ENCODE results near the gene USP28. TPM values are rescaled to one million over a fixed set of nuclear protein-coding genes. Genes with fewer than 3 reads are reported as not detected.

Gene USP28
- total RNA-seq, 6 experiments from 2014 or later = 15.4 to 21.5 (median 17.8) TPM

- no peaks in the 10 kb centered on the region for H3K4me1 Mint-ChIP-seq (ENCODE audit: low read depth)
- peak; percentile 87 for TF ChIP-seq CTCF (IDR thresholded peaks at IDR 0.05)
- no peak overlapping the region for H3K4me3 Mint-ChIP-seq
- H3K9me3 Mint-ChIP-seq = no peaks in the 10 kb centered on the region
- no peaks in the 10 kb centered on the region for H3K36me3 Mint-ChIP-seq (ENCODE audit: low read depth)
- no peak overlapping the region for H3K27ac Mint-ChIP-seq
- peak; percentile 17 for DNase-seq
- H3K27me3 Mint-ChIP-seq (ENCODE audit: insufficient read depth) = peaks cover 11% of the 10 kb centered on the region
Observed at GRCh38 chr11:113896156-113896879, 20.9 kb upstream of the USP28 start.

- Mint-ChIP-seq H3K4me3 (no peak overlapping the region), H3K36me3 (ENCODE audit: low read depth) (no peaks in the 10 kb centered on the region), H3K9me3 (no peaks in the 10 kb centered on the region), H3K4me1 (ENCODE audit: low read depth) (no peaks in the 10 kb centered on the region), H3K27me3 (ENCODE audit: insufficient read depth) (peaks cover 11% of the 10 kb centered on the region), H3K27ac (no peak overlapping the region)
- no peak for TF ChIP-seq CTCF (IDR thresholded peaks at IDR 0.05)
- DNase-seq = no peak
Observed at GRCh38 chr11:113895367-113896155, 20.2 kb upstream of the USP28 start.

- TF ChIP-seq CTCF (IDR thresholded peaks at IDR 0.05) = no peak
- no peak overlapping the region for H3K27ac Mint-ChIP-seq
- no peak for DNase-seq
- H3K9me3 Mint-ChIP-seq = no peaks in the 10 kb centered on the region
- H3K27me3 Mint-ChIP-seq (ENCODE audit: insufficient read depth) = peaks cover 12% of the 10 kb centered on the region
- no peaks in the 10 kb centered on the region for H3K36me3 Mint-ChIP-seq (ENCODE audit: low read depth)
- no peaks in the 10 kb centered on the region for H3K4me1 Mint-ChIP-seq (ENCODE audit: low read depth)
- H3K4me3 Mint-ChIP-seq = no peak overlapping the region
Observed at GRCh38 chr11:113894421-113894996, 19.1 kb upstream of the USP28 start.

- TF ChIP-seq CTCF (IDR thresholded peaks at IDR 0.05) = no peak
- H3K4me3 Mint-ChIP-seq = no peak overlapping the region
- no peaks in the 10 kb centered on the region for H3K9me3 Mint-ChIP-seq
- H3K27me3 Mint-ChIP-seq (ENCODE audit: insufficient read depth) = peaks cover 8% of the 10 kb centered on the region; the same call in 1 of the 2 replicates
- no peak for DNase-seq
- H3K36me3 Mint-ChIP-seq (ENCODE audit: low read depth) = no peaks in the 10 kb centered on the region
- no peaks in the 10 kb centered on the region for H3K4me1 Mint-ChIP-seq (ENCODE audit: low read depth)
- no peak overlapping the region for H3K27ac Mint-ChIP-seq
Observed at GRCh38 chr11:113888848-113889247, 13.5 kb upstream of the USP28 start.

- H3K4me1 Mint-ChIP-seq (ENCODE audit: low read depth) = no peaks in the 10 kb centered on the region
- no peak for DNase-seq
- no peak for TF ChIP-seq CTCF (IDR thresholded peaks at IDR 0.05)
- no peaks in the 10 kb centered on the region for H3K36me3 Mint-ChIP-seq (ENCODE audit: low read depth)
- no peak overlapping the region for H3K27ac Mint-ChIP-seq
- peaks cover 6% of the 10 kb centered on the region for H3K27me3 Mint-ChIP-seq (ENCODE audit: insufficient read depth)
- H3K9me3 Mint-ChIP-seq = no peaks in the 10 kb centered on the region
- no peak overlapping the region for H3K4me3 Mint-ChIP-seq
Observed at GRCh38 chr11:113885897-113886296, 10.5 kb upstream of the USP28 start.

Data from HFFc6 (cell line).